ENCODE results near the gene EVPL.

- TF ChIP-seq, protein P1, sequence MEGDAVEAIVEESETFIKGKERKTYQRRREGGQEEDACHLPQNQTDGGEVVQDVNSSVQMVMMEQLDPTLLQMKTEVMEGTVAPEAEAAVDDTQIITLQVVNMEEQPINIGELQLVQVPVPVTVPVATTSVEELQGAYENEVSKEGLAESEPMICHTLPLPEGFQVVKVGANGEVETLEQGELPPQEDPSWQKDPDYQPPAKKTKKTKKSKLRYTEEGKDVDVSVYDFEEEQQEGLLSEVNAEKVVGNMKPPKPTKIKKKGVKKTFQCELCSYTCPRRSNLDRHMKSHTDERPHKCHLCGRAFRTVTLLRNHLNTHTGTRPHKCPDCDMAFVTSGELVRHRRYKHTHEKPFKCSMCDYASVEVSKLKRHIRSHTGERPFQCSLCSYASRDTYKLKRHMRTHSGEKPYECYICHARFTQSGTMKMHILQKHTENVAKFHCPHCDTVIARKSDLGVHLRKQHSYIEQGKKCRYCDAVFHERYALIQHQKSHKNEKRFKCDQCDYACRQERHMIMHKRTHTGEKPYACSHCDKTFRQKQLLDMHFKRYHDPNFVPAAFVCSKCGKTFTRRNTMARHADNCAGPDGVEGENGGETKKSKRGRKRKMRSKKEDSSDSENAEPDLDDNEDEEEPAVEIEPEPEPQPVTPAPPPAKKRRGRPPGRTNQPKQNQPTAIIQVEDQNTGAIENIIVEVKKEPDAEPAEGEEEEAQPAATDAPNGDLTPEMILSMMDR (IDR thresholded peaks at IDR 0.05): no peak
- no peak for TF ChIP-seq POLR2A (IDR thresholded peaks at IDR 0.05)
Observed at GRCh38 chr17:76003915-76004314, 23.2 kb downstream of the EVPL start.
